ENCODE measurements around the gene POTEG. TPM values are rescaled to one million over a fixed set of nuclear protein-coding genes. Genes with fewer than 3 reads are reported as not detected.

The POTEG gene
- total RNA-seq = not detected in 2 replicates

GRCh38 chr14:19434241-19434640 lies at the start of gene POTEG:
TSS of gene POTEG (minus strand) at chr14:19434341. CDS start at chr14:19434289, 52 bp downstream.

